ENCODE results near the gene CHKA. TPM values are rescaled to one million over a fixed set of nuclear protein-coding genes. Genes with fewer than 3 reads are reported as not detected.

The CHKA gene
- total RNA-seq (10 to 100 TPM; 17.4 to 37.2 (median 26.8) TPM), polyA plus RNA-seq (100 to 1,000 TPM in 1 of 2 donors, 10 to 100 TPM in 1; 63.1 to 110 TPM)

DNA sequence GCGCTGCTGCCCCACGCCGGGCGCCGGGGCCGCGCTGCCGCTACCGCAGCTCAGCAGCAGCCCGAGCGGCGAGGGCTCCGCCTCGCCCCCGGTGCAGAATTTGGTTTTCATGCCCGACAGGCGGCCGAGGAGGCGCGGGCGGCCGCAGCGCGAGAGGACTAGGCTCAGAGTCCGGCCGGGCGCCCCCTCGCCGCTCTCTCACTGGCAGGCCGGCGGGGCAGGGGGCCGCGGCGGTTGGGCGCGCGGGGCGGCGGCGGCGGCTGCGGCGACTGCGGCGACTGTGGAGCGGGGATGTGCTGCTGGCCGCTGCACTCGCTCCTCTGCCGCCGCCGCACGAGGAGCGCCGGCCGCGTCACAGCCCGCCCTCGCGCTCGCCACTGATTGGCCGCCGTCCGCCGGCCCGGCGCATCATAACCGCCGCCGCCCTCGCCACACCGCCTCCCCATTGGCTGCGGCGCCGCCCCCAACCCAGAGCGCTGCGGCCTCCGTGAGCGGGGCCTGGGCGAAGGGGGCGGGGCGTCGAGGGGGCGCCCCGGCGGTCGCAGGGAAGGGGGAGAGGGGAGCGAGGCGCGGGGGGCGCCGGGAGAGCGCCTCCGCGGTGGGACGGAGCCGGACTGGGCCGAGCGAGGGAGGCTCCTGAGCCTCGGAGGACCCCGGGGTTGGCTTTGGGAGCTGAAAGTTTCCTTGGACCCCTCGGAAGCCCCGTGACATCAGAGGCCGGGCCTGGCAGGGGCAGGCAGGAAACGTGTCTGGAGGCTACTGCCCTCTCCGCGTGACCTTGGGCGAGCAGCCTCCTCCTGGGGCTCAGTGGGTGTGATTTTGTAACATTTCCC is at the start of gene CHKA:
Gene CHKA (minus strand): TSS at position 322 of the 833 bp plus-strand sequence. CDS start 211 bp downstream, at position 111.
- Histone ChIP-seq H3K9me3 (no peaks in the 10 kb centered on the region), H3K27me3 (no peaks in the 10 kb centered on the region), H3K27ac (peak within 1 kb of the TSS; percentile 97 to 100 (median 99)), H3K4me1 (peaks cover 11 to 37% (median 25%) of the 10 kb centered on the region in 3 donors), H3K36me3 (no peaks in the 10 kb centered on the region), H3K4me3 (peak within 1 kb of the TSS; percentile 53 to 66 (median 63))
- intact Hi-C loops (cut with DNase I) = no loop called here
- 0 to 1% methylated on average over 67 to 107 of the region's 107 CpGs for WGBS, 2 donors
- FAIRE-seq (no peak), DNase-seq (peak; percentile 91 to 96 (median 94)), ATAC-seq (peak; percentile 87 to 94 (median 92))
- no peak for TF ChIP-seq CTCF (IDR thresholded peaks at IDR 0.05)

DNA sequence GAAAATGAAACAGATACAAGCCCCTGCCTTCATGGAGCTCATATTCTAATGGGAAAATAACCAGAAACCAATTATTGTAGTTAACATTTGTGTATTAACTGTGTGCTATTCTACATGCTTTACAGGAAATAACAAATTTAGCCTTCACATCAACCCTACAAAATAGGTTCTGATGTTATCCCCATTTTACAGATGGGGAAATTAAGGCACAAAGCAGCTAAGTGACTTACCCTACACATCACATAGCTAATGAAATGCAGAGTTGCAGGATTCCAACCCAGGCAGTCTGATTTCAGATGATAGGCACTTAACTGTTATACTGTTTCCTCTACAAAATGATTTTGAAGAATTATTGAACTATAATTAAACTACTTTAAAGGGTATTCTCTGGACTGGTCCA is 48.3 kb upstream of the CHKA start:
- no peak for TF ChIP-seq CTCF (IDR thresholded peaks at IDR 0.05)
- peaks cover 4 to 57% (median 17%) of the 10 kb centered on the region in 3 donors for H3K36me3 ChIP-seq

DNA sequence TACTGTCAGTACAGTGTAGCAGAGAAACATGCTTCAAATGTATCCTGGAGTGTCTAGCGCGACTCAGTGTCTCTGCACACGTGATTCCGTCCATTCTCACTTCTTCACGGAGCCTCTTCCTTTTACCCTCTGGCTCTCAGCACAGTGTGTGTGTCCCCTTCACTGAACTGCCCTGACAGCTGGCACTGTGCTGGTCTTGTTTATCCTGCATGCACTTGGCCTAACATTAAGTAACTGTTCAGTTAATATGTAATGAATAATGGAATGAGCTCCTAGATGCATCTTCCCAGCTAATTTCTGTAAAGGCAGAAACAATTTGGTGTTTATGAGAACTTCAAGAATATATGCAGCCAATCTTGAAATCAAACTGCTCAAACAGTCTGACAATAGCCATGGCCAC is 47.5 kb upstream of the CHKA start:
- intact Hi-C loops (cut with DNase I) = no loop called here
- TF ChIP-seq CTCF (IDR thresholded peaks at IDR 0.05) = no peak
- Histone ChIP-seq H3K27me3 (no peaks in the 10 kb centered on the region), H3K27ac (no peak overlapping the region), H3K9me3 (no peaks in the 10 kb centered on the region), H3K4me3 (no peak overlapping the region), H3K36me3 (peaks cover 0 to 51% (median 12%) of the 10 kb centered on the region in 3 donors), H3K4me1 (peaks cover 3 to 7% (median 5%) of the 10 kb centered on the region in 3 donors)
- DNase-seq = no peak
- FAIRE-seq = no peak
- WGBS, 2 donors = 79 to 90% methylated on average over 5 of the region's 5 CpGs
- ATAC-seq = peak in 3 of 4 donors; percentile 15 to 26 (median 23)

More for the DNA sequence above, 48.3 kb upstream of the CHKA start:
- peaks cover 3 to 7% (median 5%) of the 10 kb centered on the region in 3 donors for H3K4me1 ChIP-seq
- intact Hi-C loops (cut with DNase I) = no loop called here
- ATAC-seq (no peak), FAIRE-seq (no peak), DNase-seq (no peak)
- no peak overlapping the region for H3K4me3 ChIP-seq
- no peaks in the 10 kb centered on the region for H3K27me3 ChIP-seq
- H3K9me3 ChIP-seq = no peaks in the 10 kb centered on the region
- peak overlapping the region in 1 of 4 donors; percentile 24 for H3K27ac ChIP-seq

- WGBS, 2 donors = 76 to 78% methylated on average over 6 of the region's 6 CpGs
- DNase-seq = no peak
- Histone ChIP-seq H3K4me3 (no peak overlapping the region), H3K36me3 (peaks cover 0 to 39% (median 7%) of the 10 kb centered on the region in 3 donors), H3K4me1 (peaks cover 3 to 7% (median 5%) of the 10 kb centered on the region in 3 donors), H3K9me3 (no peaks in the 10 kb centered on the region), H3K27me3 (no peaks in the 10 kb centered on the region), H3K27ac (peak overlapping the region in 1 of 4 donors; percentile 3)
- no peak for FAIRE-seq
- ATAC-seq = no peak
- intact Hi-C loops (cut with DNase I) = no loop called here
- no peak for TF ChIP-seq CTCF (IDR thresholded peaks at IDR 0.05)
Observed at GRCh38 chr11:68167474-68167873, 46.3 kb upstream of the CHKA start.
